Left lung (tissue), 10 donors: ENCODE data around the gene STARD8. TPM values are rescaled to one million over a fixed set of nuclear protein-coding genes. Genes with fewer than 3 reads are reported as not detected.
A peak's percentile ranks its signal among the peaks of the same experiment; 100 is the strongest.
"Not testable (repeated sequence)": the region's sequence is repeated elsewhere in the genome, so short reads cannot be mapped to it uniquely, and the experiment has no call there.

Experiments
- ATAC-seq: fragments of 200-7000 bp; cut with Tn5 transposase; one replicate; pipeline ENCODE4 v1.9.1; 2020; ENCODE audit warnings: moderate library complexity
- DNase-seq, 4 donors: peaks; one replicate each; pipeline ENCODE4 v3.0.0-alpha.2; 2013 to 2020
- H3K27ac ChIP-seq, 2 donors: fragments of 200-600 bp; sonication (generic) in 1 of 2; one replicate each; pipeline versions ENCODE4 v1.5.0 to v1.8.0; 2020 to 2021
- H3K27me3 ChIP-seq, 2 donors: fragments of 200-600 bp; sonication (generic) in 1 of 2; one replicate each; pipeline versions ENCODE4 v1.5.0 to v1.8.0; 2020 to 2021
- H3K36me3 ChIP-seq, 2 donors: fragments of 200-600 bp; sonication (generic) in 1 of 2; one replicate each; pipeline versions ENCODE4 v1.5.0 to v1.8.0; 2020 to 2021
- H3K4me1 ChIP-seq, 2 donors: fragments of 200-600 bp; one replicate each; pipeline ENCODE4 v1.8.0; 2021
- H3K4me3 ChIP-seq, 2 donors: fragments of 200-600 bp; sonication (generic) in 1 of 2; one replicate each; pipeline versions ENCODE4 v1.5.0 to v1.8.0; 2020 to 2021; ENCODE audit warnings: mild to moderate bottlenecking in 1 of 2
- H3K9me3 ChIP-seq, 2 donors: fragments of 200-600 bp; sonication (generic) in 1 of 2; one replicate each; pipeline versions ENCODE4 v1.5.0 to v1.8.0; 2020 to 2021
- CTCF ChIP-seq, 2 donors: fragments of 200-600 bp; sonication (generic) in 1 of 2; IDR thresholded peaks; one replicate each; pipeline versions ENCODE4 v1.5.0 to v1.8.0; 2021; ENCODE audit warnings: antibody characterized with exemption in 2 of 2
- intact Hi-C, 2 donors: fragments of 100-400 bp; cut with DNase I; formaldehyde crosslinking; loops; one replicate each; pipeline versions ENCODE4 v1.11.2 to v1.14.2; 2022
- polyA plus RNA-seq, 6 donors: library from polyadenylated mRNA; unstranded; fragments of 120-200 nt; gene quantifications; one replicate each; pipeline ENCODE4 v1.2.1, GENCODE V29; 2013; ENCODE audit not compliant: insufficient read length in 6 of 6
- total RNA-seq, 2 donors: library from RNA; stranded (reverse); fragmentation: NEBNext Ultra II Directional; extraction: Animal tissue kit (Norgen Biotek cat#: 25700); gene quantifications; one replicate each; pipeline ENCODE4 v1.2.1, GENCODE V29; 2021
- donor health status: DM: no; HTN: yes; CAD: no.
- donor health status: DM: no; HTN: no; CAD: no.

The STARD8 gene
- total and polyA plus RNA-seq, 8 donors: 11.9 to 19.8 (median 15.0) TPM

DNA sequence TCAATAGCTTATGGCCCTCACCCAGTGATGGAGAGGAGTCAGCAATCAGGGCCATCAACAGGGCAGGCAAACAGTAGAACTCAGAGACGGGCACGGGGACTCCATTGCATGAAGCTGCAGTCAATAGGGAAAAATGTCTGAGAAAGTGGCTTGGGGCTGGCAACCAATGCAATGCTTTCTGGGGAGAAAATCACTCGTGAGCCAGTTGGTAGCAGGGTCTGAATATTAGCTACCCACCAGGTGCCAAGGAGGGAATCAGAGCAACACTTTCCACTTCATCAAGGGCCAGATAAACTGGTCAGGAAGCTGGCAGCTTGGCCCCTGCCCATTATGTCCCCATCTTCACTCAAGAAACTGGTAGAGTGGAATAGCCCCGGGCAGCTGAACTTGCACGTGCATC, 80.7 kb downstream of the STARD8 start:
- peak in 1 of 4 donors; percentile 3 for DNase-seq
- H3K36me3 ChIP-seq: peaks cover 0 to 31% of the 10 kb centered on the region in 2 donors
- no peak for ATAC-seq

DNA sequence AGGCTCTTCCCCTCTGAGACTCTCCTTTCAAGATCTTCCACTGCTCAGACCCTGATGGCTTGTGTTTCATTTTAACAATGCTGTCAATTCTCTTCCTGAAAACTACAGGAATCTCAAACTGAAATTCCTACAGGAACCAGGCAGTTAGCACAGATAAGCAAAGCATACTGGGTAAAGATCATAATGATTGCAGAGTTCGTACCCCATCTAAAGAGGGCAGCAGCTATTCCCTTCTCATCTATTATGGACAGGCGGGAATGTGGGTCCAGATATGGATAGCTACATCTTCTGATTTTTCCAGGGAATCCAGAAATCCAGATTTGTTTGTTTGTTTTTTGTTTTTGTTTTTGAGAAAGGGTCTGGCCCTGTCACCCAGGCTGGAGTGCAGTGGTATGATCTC, 83.8 kb downstream of the STARD8 start:
- no peak for DNase-seq
- intact Hi-C loops: loop anchor here in 1 of 2 donors (5.0 kb wide), 1 partner anchor 76 kb away; no protein-coding TSS in a partner anchor

More for the DNA sequence above, 80.7 kb downstream of the STARD8 start:
- no peaks in the 10 kb centered on the region for H3K9me3 ChIP-seq
- no peak overlapping the region for H3K4me3 ChIP-seq
- peaks cover 0 to 4% of the 10 kb centered on the region in 2 donors for H3K27me3 ChIP-seq
- no peak for TF ChIP-seq CTCF (IDR thresholded peaks at IDR 0.05)
- intact Hi-C loops: no loop called here
- no peak overlapping the region for H3K27ac ChIP-seq
- H3K4me1 ChIP-seq: no peaks in the 10 kb centered on the region

GRCh38 chrX:68732906-68733493, 85.5 kb downstream of the STARD8 start:
- peak; percentile 17 to 84 (median 66) for DNase-seq
- Histone ChIP-seq H3K4me3 (no peak overlapping the region), H3K36me3 (no peaks in the 10 kb centered on the region), H3K4me1 (no peaks in the 10 kb centered on the region), H3K27me3 (no peaks in the 10 kb centered on the region), H3K9me3 (no peaks in the 10 kb centered on the region), H3K27ac (no peak overlapping the region)
- intact Hi-C loops: loop anchor here in 1 of 2 donors (5.0 kb wide), 1 partner anchor 74 kb away; no protein-coding TSS in a partner anchor
- TF ChIP-seq CTCF (IDR thresholded peaks at IDR 0.05): peak; percentile 59 to 76
- peak; percentile 98 for ATAC-seq

More for the DNA sequence above, 83.8 kb downstream of the STARD8 start:
- Histone ChIP-seq H3K27ac (no peak overlapping the region), H3K4me3 (no peak overlapping the region), H3K36me3 (peaks cover 0 to 4% of the 10 kb centered on the region in 2 donors), H3K27me3 (peaks cover 0 to 4% of the 10 kb centered on the region in 2 donors), H3K4me1 (no peaks in the 10 kb centered on the region), H3K9me3 (no peaks in the 10 kb centered on the region)
- no peak for TF ChIP-seq CTCF (IDR thresholded peaks at IDR 0.05)
- no peak for ATAC-seq

GRCh38 chrX:68735266-68735665, 87.8 kb downstream of the STARD8 start:
- TF ChIP-seq CTCF (IDR thresholded peaks at IDR 0.05): no peak
- H3K36me3 ChIP-seq: no peaks in the 10 kb centered on the region

GRCh38 chrX:68741864-68742263, 94.4 kb downstream of the STARD8 start:
- H3K27me3 ChIP-seq, DNase-seq, intact Hi-C loops, H3K9me3 ChIP-seq, H3K4me3 ChIP-seq, H3K4me1 ChIP-seq, ATAC-seq, H3K36me3 ChIP-seq, H3K27ac ChIP-seq: not testable (repeated sequence)

More at GRCh38 chrX:68735266-68735665, 87.8 kb downstream of the STARD8 start:
- intact Hi-C loops: no loop called here
- Histone ChIP-seq H3K27me3 (no peaks in the 10 kb centered on the region), H3K4me1 (no peaks in the 10 kb centered on the region), H3K4me3 (no peak overlapping the region), H3K27ac (no peak overlapping the region), H3K9me3 (no peaks in the 10 kb centered on the region)
- no peak for DNase-seq
- ATAC-seq: no peak

- Histone ChIP-seq H3K4me1 (no peaks in the 10 kb centered on the region), H3K36me3 (no peaks in the 10 kb centered on the region), H3K27me3 (no peaks in the 10 kb centered on the region), H3K4me3 (no peak overlapping the region), H3K9me3 (no peaks in the 10 kb centered on the region), H3K27ac (no peak overlapping the region)
- no peak for ATAC-seq
- intact Hi-C loops: no loop called here
- no peak for DNase-seq
- no peak for TF ChIP-seq CTCF (IDR thresholded peaks at IDR 0.05)
Observed at GRCh38 chrX:68743754-68744153, 96.3 kb downstream of the STARD8 start.
